Fibroblast of lung (primary cell): ENCODE measurements around the gene MSL3B.
A peak's percentile ranks its signal among the peaks of the same experiment; 100 is the strongest.

ENCODE experiments used
- DNase-seq, 2 donors: peaks; one replicate each; pipeline versions ENCODE4 v3.0.0 to v3.0.0-alpha.2; 2010; ENCODE audit warnings: low read depth in 2 of 2
- H2AFZ ChIP-seq: 2 replicates; pipeline ENCODE4 v1.5.1; 2012; ENCODE audit warnings: low read length, control low read depth, inconsistent platforms
- H3K27ac ChIP-seq: 2 replicates; pipeline ENCODE4 v1.5.1; 2011; ENCODE audit warnings: low read length, control low read depth; ENCODE audit not compliant: insufficient read depth
- H3K27me3 ChIP-seq: 2 replicates; pipeline ENCODE4 v1.5.1; 2011; ENCODE audit warnings: mild to moderate bottlenecking, low read length; ENCODE audit not compliant: control insufficient read depth, insufficient read depth
- H3K36me3 ChIP-seq: 2 replicates; pipeline ENCODE4 v1.5.1; 2011; ENCODE audit warnings: low read length; ENCODE audit not compliant: control insufficient read depth, insufficient read depth
- H3K4me1 ChIP-seq: 2 replicates; pipeline ENCODE4 v1.5.1; 2011; ENCODE audit warnings: low read length; ENCODE audit not compliant: control insufficient read depth, insufficient read depth; ENCODE audit errors: extremely low read depth
- H3K4me2 ChIP-seq: 2 replicates; pipeline ENCODE4 v1.5.1; 2011; ENCODE audit warnings: low read length, control low read depth; ENCODE audit not compliant: insufficient read depth; ENCODE audit errors: extremely low read depth
- H3K4me3 ChIP-seq, 4 experiments: fragments of 200-600 bp in 1 of 4; sonication (generic) in 1 of 4; replicated peaks in 1 of 4; 2 replicates each; pipeline ENCODE4 v1.5.1; 2011 to 2016; ENCODE audit warnings: low read length in 4 of 4, low read depth in 3 of 4, mild to moderate bottlenecking in 3 of 4, control low read depth in 2 of 4, inconsistent platforms in 1 of 4, mixed read lengths in 1 of 4; ENCODE audit not compliant: insufficient read depth in 1 of 4; ENCODE audit errors: control extremely low read depth in 1 of 4
- H3K79me2 ChIP-seq: 2 replicates; pipeline ENCODE4 v1.5.1; 2012; ENCODE audit warnings: mild to moderate bottlenecking, low read length, inconsistent platforms; ENCODE audit not compliant: control insufficient read depth, insufficient read depth
- H3K9ac ChIP-seq: 2 replicates; pipeline ENCODE4 v1.5.1; 2011; ENCODE audit warnings: mild to moderate bottlenecking, low read length, control low read depth; ENCODE audit not compliant: insufficient read depth
- H3K9me3 ChIP-seq: 2 replicates; pipeline ENCODE4 v1.5.1; 2012; ENCODE audit warnings: low read depth, low read length; ENCODE audit not compliant: control insufficient read depth, insufficient read depth
- H4K20me1 ChIP-seq: 2 replicates; pipeline ENCODE4 v1.5.1; 2011; ENCODE audit warnings: low read length; ENCODE audit not compliant: control insufficient read depth, insufficient read depth; ENCODE audit errors: extremely low read depth
- EZH2 ChIP-seq: IDR thresholded peaks from 2 replicates; pipeline ENCODE4 v1.5.1; 2012; ENCODE audit warnings: low read length, control low read depth, mild to moderate bottlenecking; ENCODE audit errors: missing control alignments
- TF ChIP-seq, protein P1 (sequence below), 2 donors: IDR thresholded peaks in 1 of 2; conservative IDR thresholded peaks in 1 of 2; 1 replicate in 1 of 2; 2 replicates in 1 of 2; pipeline ENCODE4 v1.5.1; 2011 to 2012; ENCODE audit warnings: low read length in 2 of 2, control low read depth in 1 of 2, inconsistent platforms in 1 of 2, low read depth in 1 of 2, mild to moderate bottlenecking in 1 of 2

The MSL3B gene

DNA sequence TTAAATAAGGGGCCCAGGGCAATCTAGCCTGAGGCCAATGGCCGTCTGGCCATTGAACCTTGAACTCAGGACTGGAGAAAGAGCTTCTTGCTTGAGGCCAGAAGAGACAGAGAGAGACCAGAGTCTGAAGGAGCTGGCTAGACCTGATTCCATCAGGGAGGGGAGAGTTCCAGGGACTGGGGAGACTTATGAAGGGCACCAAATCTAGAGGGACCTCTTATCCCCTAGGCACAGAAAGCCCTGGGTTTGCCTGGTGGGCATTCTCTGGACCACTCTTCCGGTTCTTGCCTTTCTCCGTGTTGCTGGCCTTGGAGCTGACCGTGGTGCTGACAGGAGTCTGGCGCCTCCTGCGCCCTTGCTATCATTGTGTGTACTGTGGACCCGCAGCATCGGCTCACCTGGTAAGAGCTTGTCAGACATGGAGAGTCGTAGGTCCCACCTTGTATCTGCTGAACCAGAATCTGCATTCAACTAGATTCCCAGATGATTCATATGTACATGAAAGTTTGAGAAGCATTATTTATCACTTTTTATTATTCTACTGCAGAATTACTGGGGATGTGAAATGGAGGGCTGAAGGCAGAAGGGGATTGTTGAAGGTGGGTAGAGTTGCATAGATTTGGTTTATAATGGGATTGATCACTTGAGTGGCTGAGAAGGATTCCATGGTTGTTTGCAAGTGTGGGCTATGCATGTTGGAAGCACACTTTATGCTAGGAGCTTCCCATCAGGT lies 44.7 kb upstream of the MSL3B start:
- Histone ChIP-seq H3K79me2 (no peaks in the 10 kb centered on the region), H3K9ac (no peak overlapping the region), H4K20me1 (no peaks in the 10 kb centered on the region), H3K4me1 (no peaks in the 10 kb centered on the region), H3K27me3 (no peaks in the 10 kb centered on the region), H3K36me3 (no peaks in the 10 kb centered on the region), H3K4me2 (no peak overlapping the region), H2AFZ (no peak overlapping the region), H3K27ac (no peak overlapping the region), H3K9me3 (no peaks in the 10 kb centered on the region), H3K4me3 (no peak overlapping the region)
- TF ChIP-seq, protein P1, sequence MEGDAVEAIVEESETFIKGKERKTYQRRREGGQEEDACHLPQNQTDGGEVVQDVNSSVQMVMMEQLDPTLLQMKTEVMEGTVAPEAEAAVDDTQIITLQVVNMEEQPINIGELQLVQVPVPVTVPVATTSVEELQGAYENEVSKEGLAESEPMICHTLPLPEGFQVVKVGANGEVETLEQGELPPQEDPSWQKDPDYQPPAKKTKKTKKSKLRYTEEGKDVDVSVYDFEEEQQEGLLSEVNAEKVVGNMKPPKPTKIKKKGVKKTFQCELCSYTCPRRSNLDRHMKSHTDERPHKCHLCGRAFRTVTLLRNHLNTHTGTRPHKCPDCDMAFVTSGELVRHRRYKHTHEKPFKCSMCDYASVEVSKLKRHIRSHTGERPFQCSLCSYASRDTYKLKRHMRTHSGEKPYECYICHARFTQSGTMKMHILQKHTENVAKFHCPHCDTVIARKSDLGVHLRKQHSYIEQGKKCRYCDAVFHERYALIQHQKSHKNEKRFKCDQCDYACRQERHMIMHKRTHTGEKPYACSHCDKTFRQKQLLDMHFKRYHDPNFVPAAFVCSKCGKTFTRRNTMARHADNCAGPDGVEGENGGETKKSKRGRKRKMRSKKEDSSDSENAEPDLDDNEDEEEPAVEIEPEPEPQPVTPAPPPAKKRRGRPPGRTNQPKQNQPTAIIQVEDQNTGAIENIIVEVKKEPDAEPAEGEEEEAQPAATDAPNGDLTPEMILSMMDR (conservative IDR thresholded peaks at IDR 0.05 in 1 of 2, IDR thresholded peaks at IDR 0.05 in 1 of 2; ENCODE audit: low read depth in 1 of 2, low read length in 2 of 2), result no peak
- no peak for TF ChIP-seq EZH2
- peak; percentile 31 to 43 for DNase-seq

DNA sequence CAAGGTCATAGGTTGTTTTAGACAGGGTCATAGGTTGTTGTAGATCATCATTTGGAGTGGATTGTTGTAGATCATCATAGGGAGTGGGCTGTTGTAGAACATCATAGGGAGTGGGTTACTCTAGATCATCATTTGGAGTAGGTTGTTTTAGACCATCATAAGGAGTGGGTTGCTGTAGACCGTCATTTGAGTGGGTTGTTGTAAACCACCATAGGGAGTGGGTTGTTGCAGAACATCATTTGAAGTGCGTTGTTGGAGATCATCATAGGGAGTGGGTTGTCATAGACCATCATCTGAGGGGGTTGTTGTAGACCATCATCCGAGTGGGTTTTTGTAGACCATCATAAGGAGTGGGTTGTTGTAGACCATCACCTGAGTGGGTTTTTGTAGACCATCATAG lies 39.4 kb upstream of the MSL3B start:
- Histone ChIP-seq H3K36me3 (no peaks in the 10 kb centered on the region), H4K20me1 (no peaks in the 10 kb centered on the region), H2AFZ (no peak overlapping the region), H3K9me3 (no peaks in the 10 kb centered on the region), H3K4me1 (no peaks in the 10 kb centered on the region), H3K4me2 (no peak overlapping the region), H3K27me3 (peaks cover 2% of the 10 kb centered on the region), H3K4me3 (no peak overlapping the region), H3K79me2 (no peaks in the 10 kb centered on the region), H3K9ac (no peak overlapping the region), H3K27ac (no peak overlapping the region)
- no peak for DNase-seq
- no peak for TF ChIP-seq EZH2
- TF ChIP-seq, protein P1 (conservative IDR thresholded peaks at IDR 0.05 in 1 of 2, IDR thresholded peaks at IDR 0.05 in 1 of 2; ENCODE audit: low read depth in 1 of 2, low read length in 2 of 2), result no peak

GRCh38 chr2:233905945-233906344 lies 37.8 kb upstream of the MSL3B start:
- Histone ChIP-seq H3K4me2 (no peak overlapping the region), H3K36me3 (no peaks in the 10 kb centered on the region), H3K27ac (no peak overlapping the region), H3K4me1 (no peaks in the 10 kb centered on the region), H4K20me1 (no peaks in the 10 kb centered on the region), H2AFZ (no peak overlapping the region), H3K9ac (no peak overlapping the region), H3K79me2 (no peaks in the 10 kb centered on the region), H3K4me3 (no peak overlapping the region), H3K9me3 (no peaks in the 10 kb centered on the region), H3K27me3 (peaks cover 2% of the 10 kb centered on the region)
- TF ChIP-seq, protein P1 (conservative IDR thresholded peaks at IDR 0.05 in 1 of 2, IDR thresholded peaks at IDR 0.05 in 1 of 2; ENCODE audit: low read depth in 1 of 2, low read length in 2 of 2), result no peak
- no peak for TF ChIP-seq EZH2
- no peak for DNase-seq
